Stimulated activated CD8-positive, alpha-beta memory T cell treated with anti-CD3 and anti-CD28 coated beads, Interleukin-7, amount 100 ng/mL, for 4 hours (primary cell): ENCODE results near the gene NEIL1.
"Not testable (repeated sequence)": the region's sequence is repeated elsewhere in the genome, so short reads cannot be mapped to it uniquely, and the experiment has no call there.

ENCODE experiments used
- DNase-seq, 2 donors: peaks; one replicate each; pipeline ENCODE4 v3.0.0-alpha.2; 2020; ENCODE audit warnings: low read depth in 2 of 2

Gene NEIL1

DNA sequence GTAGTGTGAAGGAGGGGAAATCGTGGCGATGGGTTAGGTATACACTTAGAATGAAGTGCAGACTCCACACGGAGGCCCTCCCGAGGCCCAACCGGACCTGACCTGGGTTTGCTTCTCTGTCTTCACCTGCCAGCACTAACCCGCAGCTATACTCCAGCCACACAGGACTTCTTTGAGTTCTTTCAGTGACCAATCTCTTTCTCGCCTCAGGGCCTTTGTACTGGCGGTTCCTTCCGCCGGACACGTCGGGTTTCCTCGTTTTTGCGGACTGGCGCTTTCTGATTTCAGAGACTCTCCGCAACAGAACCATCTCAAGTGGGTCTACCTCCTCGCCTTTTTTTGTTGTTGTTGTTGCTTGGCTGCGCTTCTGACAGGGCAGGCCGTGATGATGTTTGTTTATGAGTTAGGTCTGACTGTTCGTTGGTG, at the start of gene NEIL1:
Gene NEIL1, plus strand, starts transcription at position 244 of the 426 bp plus-strand sequence. CDS start 1,867 bp downstream, outside the sequence.
- DNase-seq = no peak

- DNase-seq = not testable (repeated sequence)
These were observed 48.1 kb upstream of the NEIL1 start for GRCh38 chr15:75298541-75299310.

DNA sequence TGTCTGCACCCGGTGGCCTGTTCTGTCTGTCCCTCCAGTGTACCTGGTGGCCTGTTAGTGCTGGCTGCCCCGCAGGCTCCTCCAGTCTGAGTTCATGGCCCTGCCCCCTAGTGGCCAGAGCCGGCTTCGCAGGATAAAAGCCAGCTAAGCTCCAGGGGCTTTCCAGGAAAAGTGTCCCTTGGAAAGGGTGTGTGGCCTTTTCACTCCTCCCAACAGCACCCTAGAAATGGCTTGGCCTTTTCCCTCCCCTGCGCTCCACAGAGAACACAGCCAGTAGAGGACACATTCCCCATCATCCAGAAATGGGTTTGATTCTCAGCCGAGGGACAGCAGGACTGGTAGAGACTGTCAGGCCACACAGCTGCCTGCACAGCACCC, 47.5 kb upstream of the NEIL1 start:
- DNase-seq = peak; percentile 18 to 44

DNA sequence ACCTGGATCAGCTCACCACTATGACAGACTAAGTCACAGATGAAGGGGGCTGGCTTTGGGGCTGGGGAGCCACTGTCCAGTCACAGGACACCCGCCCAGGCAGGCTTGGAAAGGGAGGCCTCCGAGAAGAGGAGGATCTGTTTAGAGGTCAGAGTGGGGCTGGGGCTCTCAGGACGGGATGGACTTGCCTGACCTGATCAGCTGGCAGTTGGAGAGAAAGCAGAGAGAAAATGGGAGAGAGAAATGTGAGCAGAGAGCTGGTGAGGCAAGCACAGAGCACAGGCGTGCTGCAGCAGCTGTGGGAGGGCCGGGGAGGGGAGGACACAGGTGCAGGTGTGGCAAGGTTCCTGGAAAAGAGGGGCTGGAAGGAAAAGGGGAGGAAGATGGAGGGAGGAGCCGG, 46.8 kb upstream of the NEIL1 start:
- DNase-seq = not testable (repeated sequence)

DNA sequence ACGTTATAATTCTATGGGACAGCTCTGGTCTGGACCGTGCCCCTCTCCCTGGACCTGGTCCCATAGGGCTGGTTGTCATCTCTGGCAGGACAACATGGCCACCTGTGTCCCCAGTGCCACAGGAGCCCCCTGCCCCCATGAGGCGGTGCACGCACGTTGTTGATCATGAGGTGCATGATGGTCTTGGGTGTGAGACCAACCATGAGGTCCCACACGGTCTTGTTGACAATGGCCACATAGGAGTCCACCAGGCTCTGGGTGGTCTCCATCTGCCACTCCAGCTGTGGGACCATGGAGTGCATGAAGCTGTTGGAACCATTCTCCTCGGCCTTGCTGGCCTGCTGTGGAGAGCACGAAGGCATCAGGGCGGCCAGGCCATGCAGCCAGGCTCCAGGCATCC, 44.5 kb upstream of the NEIL1 start:
- no peak for DNase-seq

DNA sequence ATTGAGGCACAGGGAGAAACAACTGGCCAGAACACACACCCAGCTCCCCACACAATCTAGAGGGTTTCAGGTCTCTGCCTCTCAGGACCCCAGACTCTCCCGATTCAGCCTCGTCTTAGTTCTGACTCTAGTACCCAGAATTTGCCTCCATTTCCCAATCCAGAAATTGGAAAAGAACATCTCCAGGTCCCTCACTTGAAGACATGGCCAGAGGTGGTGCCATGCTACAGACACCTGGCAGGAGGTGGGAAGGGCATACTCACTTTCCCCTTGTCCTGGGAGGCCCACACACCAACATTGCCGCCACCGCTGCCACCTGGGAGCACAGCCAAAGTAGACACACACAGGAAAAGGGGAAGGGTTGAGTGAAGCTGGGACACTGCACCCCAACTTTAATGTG, 44.1 kb upstream of the NEIL1 start:
- DNase-seq = not testable (repeated sequence)

DNA sequence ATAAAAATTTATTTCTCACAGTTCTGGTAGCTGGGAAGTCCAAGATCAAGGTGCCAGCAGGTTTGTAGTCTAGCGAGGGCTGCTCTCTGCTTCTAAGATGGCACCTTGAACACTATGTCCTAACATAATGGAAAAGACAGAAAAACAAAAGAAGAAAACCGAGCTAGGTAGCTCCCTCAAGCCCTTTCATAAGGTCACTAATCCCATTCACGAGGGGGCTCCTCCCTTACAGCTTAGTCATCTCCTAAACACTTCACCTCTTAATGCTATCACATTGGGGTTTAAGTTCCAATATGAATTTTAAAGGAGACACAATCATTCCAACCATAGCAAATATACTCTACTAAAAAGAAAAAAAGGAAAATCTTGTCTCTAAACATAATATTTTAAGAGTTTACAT, 40.7 kb upstream of the NEIL1 start:
- DNase-seq = no peak

DNA sequence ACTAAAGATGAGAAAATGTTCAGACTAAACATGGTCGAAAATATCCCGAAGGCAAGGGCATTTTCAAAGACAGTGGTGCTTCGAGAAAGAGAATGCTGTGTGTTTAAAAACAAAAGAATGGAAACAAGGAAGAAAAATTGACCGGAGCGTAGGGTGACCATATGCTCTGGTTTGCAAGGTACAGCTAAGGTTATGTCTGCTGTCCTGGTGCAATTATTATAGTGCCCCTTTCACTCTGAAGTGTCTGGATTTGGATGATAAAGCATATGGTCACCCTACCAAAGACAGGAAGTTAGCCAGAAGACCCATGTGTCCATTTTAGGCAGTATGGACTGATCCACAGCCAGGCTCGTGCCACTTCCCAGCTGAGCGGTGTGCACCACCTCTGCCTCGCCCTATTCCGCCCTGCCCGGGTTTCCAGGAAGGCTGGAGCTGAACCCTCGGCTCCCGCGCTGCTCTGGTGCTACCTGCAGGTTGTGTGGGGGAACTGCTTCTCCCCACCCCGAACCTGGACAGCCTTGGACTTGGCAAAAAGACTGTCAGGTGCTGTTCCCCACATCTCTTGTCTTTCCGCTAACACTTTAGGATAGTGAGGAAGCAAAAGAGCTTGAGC, 39.0 kb upstream of the NEIL1 start:
- no peak for DNase-seq

- no peak for DNase-seq
These were observed 37.1 kb upstream of the NEIL1 start for GRCh38 chr15:75309711-75310110.

- not testable (repeated sequence) for DNase-seq
These were observed 34.3 kb upstream of the NEIL1 start for GRCh38 chr15:75312548-75312947.

DNA sequence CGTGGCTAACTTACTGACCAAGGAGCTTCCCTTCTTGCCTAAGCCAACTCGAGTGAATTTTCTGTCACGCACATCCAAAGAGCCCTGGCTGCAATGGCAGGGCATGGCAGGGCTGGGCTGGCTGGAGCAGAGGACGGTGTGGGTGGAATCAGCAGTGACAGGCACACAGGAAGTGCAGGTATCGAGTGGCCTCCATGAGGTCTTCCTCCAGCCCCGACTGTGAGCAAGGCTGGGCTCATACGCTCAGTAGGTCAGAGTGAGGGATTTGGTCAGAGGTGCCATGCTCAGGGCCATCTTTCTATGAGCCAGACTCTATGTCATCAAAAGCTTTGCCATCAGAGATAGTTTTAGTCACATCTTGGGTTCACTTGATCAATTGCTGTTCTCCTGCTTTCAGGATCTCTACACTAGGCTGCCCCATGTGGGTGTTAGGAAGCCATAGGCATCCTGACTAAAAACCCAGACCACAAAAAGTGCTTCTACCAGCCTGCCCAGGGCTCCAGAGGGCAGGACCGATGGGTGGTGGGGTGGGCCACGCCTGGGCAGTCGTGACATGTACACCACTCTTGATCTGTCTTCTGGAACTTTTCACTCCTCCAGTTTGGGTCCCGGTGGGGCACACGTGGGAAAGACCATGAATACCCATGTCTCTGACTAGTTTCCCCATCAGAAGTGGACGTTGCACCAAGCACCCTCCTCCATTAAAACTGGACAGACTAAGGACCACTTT, 33.6 kb upstream of the NEIL1 start:
- no peak for DNase-seq

DNA sequence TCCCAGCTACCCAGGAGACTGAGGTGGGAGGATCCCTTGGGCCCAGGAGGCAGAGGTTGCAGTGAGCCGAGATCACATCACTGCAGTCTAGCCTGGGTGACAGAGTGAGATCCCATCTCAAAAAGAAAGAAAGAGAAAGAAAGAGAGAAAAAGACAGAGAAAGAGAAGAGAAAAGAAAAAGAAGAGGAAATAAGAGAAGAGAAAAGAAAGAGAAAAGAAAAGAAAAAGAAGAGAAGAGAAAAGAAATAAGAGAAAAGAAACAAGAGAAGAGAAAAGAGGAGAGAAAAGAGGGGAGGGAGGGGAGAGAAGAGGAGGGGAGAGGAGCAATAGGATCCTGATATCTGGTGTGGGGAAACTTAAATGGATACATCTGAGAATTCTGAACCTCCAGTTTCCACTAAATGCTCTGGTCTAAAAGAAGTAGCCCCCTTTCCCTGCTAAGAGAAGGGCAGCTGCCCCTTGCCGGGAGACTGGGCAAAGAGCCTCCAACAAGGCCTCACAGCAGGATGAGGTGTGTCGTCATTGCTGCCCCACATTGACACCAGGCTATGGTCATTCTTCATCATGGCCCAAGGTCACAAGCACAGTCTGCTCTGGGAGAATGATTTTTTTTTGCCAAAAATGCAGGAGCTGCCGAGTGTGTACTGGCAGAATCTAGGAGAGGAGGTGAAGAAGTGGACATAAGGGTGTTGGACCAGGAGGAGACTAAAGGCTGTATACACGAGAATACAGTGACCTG, 32.1 kb upstream of the NEIL1 start:
- DNase-seq = no peak

DNA sequence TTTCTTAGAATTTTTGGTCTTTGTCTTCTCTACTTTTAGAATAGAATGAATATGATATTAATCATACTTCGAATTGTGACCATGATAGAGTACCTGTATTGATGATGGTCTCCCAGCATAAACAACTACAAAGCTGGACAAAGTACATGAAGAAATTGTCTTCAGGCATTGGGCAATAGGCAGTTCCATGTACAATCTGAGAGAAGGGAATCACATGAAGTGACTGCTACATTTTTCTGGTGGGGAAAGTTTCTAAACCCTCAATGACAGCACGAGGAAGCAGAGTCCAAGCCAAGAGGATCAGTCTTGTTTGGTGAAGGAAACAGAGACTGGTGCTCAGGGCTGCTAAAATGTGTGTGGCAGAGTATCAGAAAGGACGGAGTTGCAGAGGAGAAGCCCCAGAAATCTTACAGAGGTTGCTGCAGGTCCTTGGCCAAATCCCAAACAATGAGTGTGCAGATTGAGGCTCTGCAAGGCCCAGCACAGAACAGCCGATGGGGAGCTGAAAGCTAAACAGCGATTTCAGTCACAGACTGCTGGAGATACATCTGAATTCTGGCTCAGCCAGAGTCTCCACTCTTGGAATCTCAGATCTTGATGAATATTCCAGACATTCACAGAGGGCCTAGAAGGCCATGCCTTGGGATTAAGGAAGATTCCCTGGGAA, 27.5 kb upstream of the NEIL1 start:
- not testable (repeated sequence) for DNase-seq

- DNase-seq = no peak
These were observed 25.1 kb upstream of the NEIL1 start for GRCh38 chr15:75321711-75322110.

DNA sequence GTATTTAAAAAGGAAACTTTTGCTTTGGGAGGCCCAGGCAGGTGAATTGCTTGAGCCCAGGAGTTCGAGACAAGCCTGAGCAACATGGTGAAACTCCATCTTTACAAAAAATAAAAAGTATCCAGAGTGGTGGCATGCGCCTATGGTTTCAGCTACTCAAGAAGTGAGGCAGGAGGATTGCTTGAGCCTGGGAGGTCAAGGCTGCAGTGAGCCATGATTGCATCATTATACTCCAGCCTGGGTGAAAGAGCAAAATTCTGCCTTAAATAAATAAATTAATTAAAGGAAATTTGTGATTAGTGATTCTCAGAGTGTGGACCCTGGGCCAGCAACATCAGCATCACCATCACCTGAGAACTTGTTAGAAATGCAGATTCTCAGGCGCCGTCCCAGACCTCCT, 20.9 kb upstream of the NEIL1 start:
- DNase-seq = no peak

- DNase-seq = no peak
These were observed 19.8 kb upstream of the NEIL1 start for GRCh38 chr15:75327005-75327404.

DNA sequence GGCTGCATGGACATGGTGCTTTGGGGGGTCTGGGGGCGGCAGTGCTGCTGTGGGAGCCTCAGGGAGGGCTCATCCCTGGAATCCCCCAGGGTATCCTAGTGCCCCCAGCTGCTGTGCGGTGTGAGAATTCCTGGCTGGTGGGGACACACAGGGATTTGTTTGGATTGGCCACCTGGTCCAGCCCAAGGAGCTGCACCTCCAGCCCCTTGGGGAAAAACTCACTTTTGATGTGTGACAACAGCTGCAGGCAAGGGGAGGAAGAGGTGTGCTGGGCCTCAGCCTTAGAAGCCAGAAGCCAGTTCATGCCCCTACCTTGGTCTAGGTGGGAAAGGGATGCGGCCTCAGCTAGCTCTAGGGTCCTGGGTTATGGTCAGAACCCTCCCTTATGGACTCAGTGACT, 19.3 kb upstream of the NEIL1 start:
- no peak for DNase-seq

GRCh38 chr15:75328493-75329314, 18.1 kb upstream of the NEIL1 start:
- no peak for DNase-seq

DNA sequence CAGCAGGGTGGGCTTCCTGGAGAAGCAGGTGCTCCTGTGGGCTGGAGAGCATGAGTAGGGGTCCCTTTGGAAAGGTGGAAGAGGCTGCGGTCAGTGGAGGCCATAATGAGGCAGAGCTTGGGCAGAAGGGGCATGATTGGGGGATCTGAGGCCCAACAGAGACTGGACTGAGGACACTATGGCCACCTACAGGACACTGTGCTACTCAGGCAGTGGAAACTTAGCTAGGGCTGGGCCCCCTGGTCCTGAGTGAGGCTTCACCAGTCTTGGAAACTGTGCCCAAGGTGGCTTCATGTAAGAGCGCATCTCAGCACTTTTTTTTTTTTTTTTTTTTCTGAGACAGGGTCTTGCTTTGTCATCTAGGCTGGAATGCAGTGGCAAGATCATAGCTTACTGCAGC, 17.3 kb upstream of the NEIL1 start:
- no peak for DNase-seq

GRCh38 chr15:75332093-75332492, 14.7 kb upstream of the NEIL1 start:
- DNase-seq = not testable (repeated sequence)
